Fibroblast of mammary gland (primary cell): ENCODE results near the gene VSTM4.

Experiments used
- DNase-seq: peaks from one replicate; pipeline ENCODE4 v3.0.0-alpha.2; 2010; ENCODE audit warnings: low read depth
- H3K4me3 ChIP-seq: 2 replicates; pipeline ENCODE4 v1.5.1; 2011; ENCODE audit warnings: low read depth, mild to moderate bottlenecking, low read length, moderate library complexity; ENCODE audit not compliant: control insufficient read depth
- TF ChIP-seq, protein P1 (sequence below): conservative IDR thresholded peaks from 2 replicates; pipeline ENCODE4 v1.5.1; 2011; ENCODE audit warnings: low read depth, low read length, inconsistent platforms; ENCODE audit not compliant: control insufficient read depth, insufficient read depth

The VSTM4 gene

DNA sequence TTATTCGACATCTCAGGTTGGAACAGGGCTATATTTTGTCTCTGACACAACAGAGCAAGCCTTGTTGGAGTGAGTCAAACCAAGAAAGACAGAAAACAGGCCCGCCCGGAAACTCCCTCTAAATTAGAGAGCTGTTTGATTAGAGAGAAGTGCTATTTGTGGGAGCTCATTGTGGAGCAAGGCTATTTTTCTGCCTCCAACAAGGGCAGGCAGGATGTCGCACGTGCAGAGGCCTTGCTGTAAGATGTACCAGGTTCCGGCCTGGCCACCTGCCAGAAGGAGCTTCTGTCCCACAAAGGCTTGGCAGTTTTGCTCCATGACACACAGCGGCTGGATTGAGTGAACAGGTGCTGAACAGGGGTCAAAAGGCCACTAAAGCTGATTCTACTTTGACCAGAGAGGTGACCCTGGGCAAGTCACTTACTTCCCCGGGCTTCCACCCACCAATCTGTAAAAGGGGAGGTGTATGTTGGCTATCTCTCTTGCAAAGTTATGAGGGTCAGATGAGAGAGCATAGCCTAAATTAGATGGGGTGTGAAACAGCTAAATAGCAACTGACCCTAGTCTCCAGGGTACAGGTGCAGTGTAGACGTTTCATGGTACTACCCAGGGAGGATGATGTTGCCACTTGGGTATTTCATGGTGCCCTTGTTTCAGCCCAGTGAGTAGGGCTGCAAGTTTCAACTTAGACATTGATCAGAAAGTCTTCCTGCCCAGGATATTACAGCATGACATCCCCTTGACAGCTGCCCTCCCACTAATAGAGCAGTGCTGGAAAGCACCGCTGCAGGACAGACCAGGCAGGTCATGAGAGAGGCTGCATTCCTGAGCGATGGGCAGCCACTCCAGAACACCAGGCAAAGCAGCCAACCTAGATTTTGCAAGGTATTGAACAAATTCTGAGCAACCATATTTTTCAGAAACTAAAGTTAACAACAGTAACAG is 62.0 kb downstream of the VSTM4 start:
- no peak for DNase-seq
- H3K4me3 ChIP-seq = no peak overlapping the region
- TF ChIP-seq, protein P1, sequence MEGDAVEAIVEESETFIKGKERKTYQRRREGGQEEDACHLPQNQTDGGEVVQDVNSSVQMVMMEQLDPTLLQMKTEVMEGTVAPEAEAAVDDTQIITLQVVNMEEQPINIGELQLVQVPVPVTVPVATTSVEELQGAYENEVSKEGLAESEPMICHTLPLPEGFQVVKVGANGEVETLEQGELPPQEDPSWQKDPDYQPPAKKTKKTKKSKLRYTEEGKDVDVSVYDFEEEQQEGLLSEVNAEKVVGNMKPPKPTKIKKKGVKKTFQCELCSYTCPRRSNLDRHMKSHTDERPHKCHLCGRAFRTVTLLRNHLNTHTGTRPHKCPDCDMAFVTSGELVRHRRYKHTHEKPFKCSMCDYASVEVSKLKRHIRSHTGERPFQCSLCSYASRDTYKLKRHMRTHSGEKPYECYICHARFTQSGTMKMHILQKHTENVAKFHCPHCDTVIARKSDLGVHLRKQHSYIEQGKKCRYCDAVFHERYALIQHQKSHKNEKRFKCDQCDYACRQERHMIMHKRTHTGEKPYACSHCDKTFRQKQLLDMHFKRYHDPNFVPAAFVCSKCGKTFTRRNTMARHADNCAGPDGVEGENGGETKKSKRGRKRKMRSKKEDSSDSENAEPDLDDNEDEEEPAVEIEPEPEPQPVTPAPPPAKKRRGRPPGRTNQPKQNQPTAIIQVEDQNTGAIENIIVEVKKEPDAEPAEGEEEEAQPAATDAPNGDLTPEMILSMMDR = no peak

DNA sequence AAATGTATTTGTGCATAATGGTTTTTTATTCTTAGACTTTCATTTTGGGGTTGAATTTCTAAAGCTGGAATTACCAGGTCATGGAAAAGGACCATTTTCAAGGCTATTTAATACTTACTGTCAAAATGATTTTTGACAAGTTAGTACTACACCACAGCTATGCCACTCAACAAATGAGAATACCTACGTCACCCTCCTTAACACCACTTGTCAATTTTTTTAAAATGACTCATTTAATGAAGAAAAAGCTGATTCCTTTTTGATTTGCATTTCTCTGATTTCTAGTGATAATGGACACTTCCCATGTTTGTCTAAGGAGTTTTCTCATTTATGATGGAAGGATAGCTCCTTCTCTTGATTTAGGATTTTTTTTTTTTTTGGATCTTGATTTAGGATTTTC is 63.3 kb downstream of the VSTM4 start:
- no peak for DNase-seq
- TF ChIP-seq, protein P1 = no peak
- H3K4me3 ChIP-seq = no peak overlapping the region

DNA sequence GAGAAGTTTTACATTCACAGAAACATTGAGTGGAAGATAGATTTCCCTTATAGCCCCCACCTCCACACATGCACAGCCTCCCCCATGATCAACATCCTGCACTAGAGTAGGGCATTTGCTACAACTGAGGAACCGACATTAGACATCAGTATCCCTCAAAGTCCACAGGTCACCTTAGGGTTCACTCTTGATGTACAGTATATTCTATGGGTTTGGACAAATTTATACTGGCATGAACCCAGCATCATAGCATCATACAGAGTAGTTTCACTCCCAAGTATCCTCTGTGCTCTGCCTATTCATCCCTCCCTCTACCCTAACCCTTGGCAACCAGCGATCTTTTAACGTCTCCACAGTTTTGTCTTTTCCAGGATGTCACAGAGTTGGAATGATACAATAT is 64.4 kb downstream of the VSTM4 start:
- TF ChIP-seq, protein P1 = no peak
- no peak for DNase-seq
- H3K4me3 ChIP-seq = no peak overlapping the region

DNA sequence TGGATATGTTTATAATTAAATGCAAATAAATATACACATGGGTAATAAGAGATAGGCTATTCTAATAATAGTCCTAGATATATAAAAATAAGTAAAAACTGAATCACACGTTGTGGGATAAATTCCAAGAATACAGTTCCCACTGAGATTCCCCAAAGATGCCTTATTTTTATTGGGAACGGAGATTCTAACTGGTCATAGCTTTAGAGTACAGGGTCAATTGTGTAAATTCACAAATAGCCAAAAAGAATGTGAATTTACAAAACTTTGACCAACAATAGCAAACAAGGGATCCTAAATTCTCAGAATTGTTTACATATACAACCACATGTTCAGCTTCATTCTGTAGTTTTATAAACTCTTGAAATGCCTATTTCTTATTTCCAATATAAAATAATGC is 65.0 kb downstream of the VSTM4 start:
- H3K4me3 ChIP-seq = no peak overlapping the region
- no peak for DNase-seq
- TF ChIP-seq, protein P1 = no peak

DNA sequence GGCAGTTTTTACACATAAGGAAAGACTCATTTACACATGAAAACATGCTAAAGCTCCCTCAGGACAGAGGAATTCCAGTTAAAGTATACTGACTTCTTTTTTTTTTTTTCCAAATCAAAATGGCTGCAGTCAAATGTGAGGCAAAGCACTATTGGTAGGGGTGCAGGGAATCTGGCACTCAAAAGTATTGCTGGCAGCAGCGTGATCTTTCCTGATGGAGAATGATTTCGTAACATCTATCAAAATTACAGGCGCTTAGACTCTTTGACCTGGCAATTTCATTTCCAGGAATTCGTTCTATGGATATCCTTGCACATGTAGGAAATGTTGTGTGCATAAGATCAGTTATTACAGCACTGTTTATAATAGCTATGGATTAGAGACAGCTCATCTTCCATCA is 65.7 kb downstream of the VSTM4 start:
- no peak for DNase-seq
- TF ChIP-seq, protein P1 = no peak
- no peak overlapping the region for H3K4me3 ChIP-seq

DNA sequence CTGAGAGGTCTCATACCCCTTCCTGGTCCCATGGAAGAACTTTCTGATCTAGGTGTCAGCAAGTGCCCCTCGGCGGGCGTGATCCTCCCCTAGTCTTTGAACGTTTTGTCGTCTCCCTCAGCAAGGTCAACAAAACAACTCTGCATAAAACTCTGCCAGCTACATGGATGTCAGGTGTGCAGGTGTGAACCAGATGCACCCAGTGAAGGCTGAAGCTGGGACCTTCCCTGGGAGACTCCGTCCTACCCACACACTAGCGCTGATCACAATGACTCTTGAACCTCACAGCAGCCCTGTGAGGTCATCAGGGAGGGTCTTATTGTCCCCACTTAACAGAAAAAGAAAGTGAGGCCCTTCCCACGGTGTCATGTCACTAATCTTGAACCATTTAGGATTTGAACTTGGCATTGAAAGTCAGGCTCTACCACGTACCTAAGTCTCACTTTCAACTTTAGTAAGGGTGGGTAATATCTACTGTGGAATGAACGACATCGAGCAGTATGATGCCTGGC is 68.1 kb downstream of the VSTM4 start:
- DNase-seq = no peak
- no peak overlapping the region for H3K4me3 ChIP-seq
- TF ChIP-seq, protein P1 = no peak
